ENCODE measurements around the gene E4F1.

- no peak for TF ChIP-seq CTCF (IDR thresholded peaks at IDR 0.05)
- TF ChIP-seq POLR2A (IDR thresholded peaks at IDR 0.05), result no peak
- no peak for TF ChIP-seq EP300 (IDR thresholded peaks at IDR 0.05)
Measured at GRCh38 chr16:2177101-2177500, 46.3 kb upstream of the E4F1 start.
